RWPE2 (cell line): ENCODE results near the gene PRR27.

Experiments used
- ATAC-seq: fragments of 200-7000 bp; cut with Tn5 transposase; 3 replicates; pipeline ENCODE4 v1.9.1; 2021; ENCODE audit warnings: low read depth
- DNase-seq: peaks from one replicate; pipeline ENCODE4 v3.0.0-alpha.2; 2020; ENCODE audit warnings: low spot score
- H3K27ac ChIP-seq: fragments of 450-650 bp; 2 replicates; pipeline ENCODE4 v1.5.1; 2017; ENCODE audit warnings: mild to moderate bottlenecking; ENCODE audit not compliant: poor library complexity, severe bottlenecking
- H3K27me3 ChIP-seq: fragments of 250-450 bp; sonication (Bioruptor Pico); 2 replicates; pipeline ENCODE4 v1.5.1; 2021; ENCODE audit warnings: mild to moderate bottlenecking, moderate library complexity; ENCODE audit not compliant: insufficient read depth, poor library complexity, severe bottlenecking
- H3K36me3 ChIP-seq: fragments of 250-450 bp; sonication (Bioruptor Pico); 2 replicates; pipeline ENCODE4 v1.5.1; 2020; ENCODE audit warnings: low read depth, mild to moderate bottlenecking, moderate library complexity
- H3K4me1 ChIP-seq: fragments of 250-450 bp; sonication (Bioruptor Pico); 2 replicates; pipeline ENCODE4 v1.5.1; 2021; ENCODE audit warnings: mild to moderate bottlenecking, moderate library complexity; ENCODE audit not compliant: insufficient read depth, poor library complexity, severe bottlenecking
- H3K4me3 ChIP-seq: fragments of 250-450 bp; sonication (Bioruptor Pico); 2 replicates; pipeline ENCODE4 v1.5.1; 2021; ENCODE audit warnings: mild to moderate bottlenecking, moderate library complexity; ENCODE audit not compliant: severe bottlenecking
- H3K9me3 ChIP-seq: fragments of 250-450 bp; sonication (Bioruptor Pico); 2 replicates; pipeline ENCODE4 v1.5.1; 2021; ENCODE audit warnings: mild to moderate bottlenecking, moderate library complexity; ENCODE audit not compliant: severe bottlenecking
- TF ChIP-seq, protein P1 (sequence below): fragments of 450-650 bp; IDR thresholded peaks from one replicate; pipeline ENCODE4 v1.5.1; 2017; ENCODE audit warnings: mild to moderate bottlenecking, moderate library complexity; ENCODE audit not compliant: poor library complexity, severe bottlenecking

The PRR27 gene

DNA sequence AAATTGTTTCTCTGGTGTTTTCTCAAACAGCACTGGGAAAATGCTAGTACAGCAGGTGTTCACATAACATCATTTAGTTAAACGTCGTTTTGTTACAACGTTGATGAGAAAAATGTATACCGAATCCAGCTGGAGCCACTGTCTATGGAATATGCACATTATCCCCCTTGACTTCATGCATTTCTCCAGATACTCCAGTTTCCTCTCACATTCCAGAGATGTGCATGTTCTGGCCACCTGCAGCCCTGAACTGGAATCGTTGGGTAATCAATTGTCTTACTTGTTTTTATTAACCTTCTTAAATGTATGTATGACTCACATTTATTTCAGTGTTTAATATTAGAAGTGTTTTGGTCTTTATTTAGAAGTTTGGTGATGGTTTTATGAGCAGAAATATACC, 23.1 kb downstream of the PRR27 start:
- DNase-seq (no peak), ATAC-seq (no peak)
- Histone ChIP-seq H3K4me3 (no peak overlapping the region), H3K9me3 (no peaks in the 10 kb centered on the region), H3K27ac (no peak overlapping the region), H3K4me1 (no peaks in the 10 kb centered on the region), H3K27me3 (no peaks in the 10 kb centered on the region), H3K36me3 (no peaks in the 10 kb centered on the region)
- TF ChIP-seq, protein P1, sequence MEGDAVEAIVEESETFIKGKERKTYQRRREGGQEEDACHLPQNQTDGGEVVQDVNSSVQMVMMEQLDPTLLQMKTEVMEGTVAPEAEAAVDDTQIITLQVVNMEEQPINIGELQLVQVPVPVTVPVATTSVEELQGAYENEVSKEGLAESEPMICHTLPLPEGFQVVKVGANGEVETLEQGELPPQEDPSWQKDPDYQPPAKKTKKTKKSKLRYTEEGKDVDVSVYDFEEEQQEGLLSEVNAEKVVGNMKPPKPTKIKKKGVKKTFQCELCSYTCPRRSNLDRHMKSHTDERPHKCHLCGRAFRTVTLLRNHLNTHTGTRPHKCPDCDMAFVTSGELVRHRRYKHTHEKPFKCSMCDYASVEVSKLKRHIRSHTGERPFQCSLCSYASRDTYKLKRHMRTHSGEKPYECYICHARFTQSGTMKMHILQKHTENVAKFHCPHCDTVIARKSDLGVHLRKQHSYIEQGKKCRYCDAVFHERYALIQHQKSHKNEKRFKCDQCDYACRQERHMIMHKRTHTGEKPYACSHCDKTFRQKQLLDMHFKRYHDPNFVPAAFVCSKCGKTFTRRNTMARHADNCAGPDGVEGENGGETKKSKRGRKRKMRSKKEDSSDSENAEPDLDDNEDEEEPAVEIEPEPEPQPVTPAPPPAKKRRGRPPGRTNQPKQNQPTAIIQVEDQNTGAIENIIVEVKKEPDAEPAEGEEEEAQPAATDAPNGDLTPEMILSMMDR, result no peak

DNA sequence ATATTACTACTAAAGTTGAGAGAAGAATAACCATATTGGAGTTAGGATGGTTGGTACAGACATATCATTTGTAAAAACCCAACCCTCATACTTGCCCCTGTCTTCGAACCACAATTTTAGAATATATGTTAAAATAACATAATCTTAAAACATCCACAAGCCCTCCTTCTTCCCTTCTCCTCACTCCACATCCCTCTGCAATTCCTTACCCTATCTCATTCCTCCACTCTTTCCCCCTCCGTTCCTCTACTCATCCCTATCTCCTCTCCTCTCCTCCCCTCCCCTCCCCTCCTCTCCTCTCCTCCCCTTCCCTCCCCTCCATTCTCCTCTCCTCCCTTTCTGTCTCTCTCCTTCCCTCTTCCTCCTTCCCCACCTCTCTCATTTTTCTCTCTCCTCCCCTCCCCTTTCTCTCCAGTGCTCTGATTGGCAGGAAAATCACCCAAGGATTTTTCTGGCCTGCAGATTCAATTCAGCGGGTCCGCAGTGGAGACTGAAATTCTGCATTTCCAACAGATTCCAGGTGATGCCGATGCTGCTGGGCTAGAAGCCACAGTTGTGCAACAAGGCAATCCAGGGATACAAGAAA, 24.1 kb downstream of the PRR27 start:
- TF ChIP-seq, protein P1, result no peak
- DNase-seq (no peak), ATAC-seq (no peak)
- no peaks in the 10 kb centered on the region for H3K9me3 ChIP-seq
- H3K27me3 ChIP-seq, result no peaks in the 10 kb centered on the region
- H3K36me3 ChIP-seq, result no peaks in the 10 kb centered on the region
- H3K4me1 ChIP-seq, result no peaks in the 10 kb centered on the region
- H3K4me3 ChIP-seq, result no peak overlapping the region
- no peak overlapping the region for H3K27ac ChIP-seq

DNA sequence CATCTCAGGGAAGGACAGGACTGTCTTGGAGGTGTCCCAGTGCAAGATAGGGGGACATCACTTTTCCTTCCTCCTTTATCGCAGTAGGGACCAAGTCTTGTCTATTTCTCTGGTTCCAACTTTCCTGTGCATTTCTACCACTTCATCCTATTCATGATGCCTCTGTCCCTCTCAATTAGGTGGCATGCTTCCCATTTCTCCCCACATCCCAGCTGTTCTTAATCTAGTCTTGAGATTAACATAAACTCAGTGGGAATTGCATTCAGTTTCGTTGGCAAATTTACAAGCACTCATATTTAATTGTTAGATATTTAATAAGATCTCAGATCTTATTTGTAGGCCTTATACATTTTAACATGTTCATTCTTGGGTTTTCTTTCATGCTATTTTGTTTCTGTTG, 25.8 kb downstream of the PRR27 start:
- H3K27me3 ChIP-seq, result no peaks in the 10 kb centered on the region
- no peaks in the 10 kb centered on the region for H3K9me3 ChIP-seq
- no peak overlapping the region for H3K27ac ChIP-seq
- no peaks in the 10 kb centered on the region for H3K36me3 ChIP-seq
- TF ChIP-seq, protein P1, result no peak
- no peak overlapping the region for H3K4me3 ChIP-seq
- DNase-seq, result no peak
- no peak for ATAC-seq
- H3K4me1 ChIP-seq, result no peaks in the 10 kb centered on the region

DNA sequence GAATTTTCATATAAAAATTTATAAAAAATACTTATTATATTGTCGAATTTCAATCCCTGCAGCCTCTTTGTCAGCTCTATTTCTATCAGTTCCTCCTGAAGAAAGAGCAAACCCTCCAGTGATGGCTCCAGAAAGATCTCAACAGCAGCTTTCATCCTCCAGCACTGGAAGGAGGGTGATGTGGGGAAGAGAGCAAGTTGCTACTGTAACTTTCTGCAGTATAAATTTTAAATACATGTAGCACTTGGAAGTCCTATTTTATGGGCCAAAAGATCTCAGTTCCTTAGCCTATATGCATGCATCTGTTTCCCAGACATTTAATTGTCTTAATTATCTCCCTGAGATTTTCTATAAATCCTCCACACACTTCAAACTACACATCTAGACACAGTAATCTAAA, 27.8 kb downstream of the PRR27 start:
- Histone ChIP-seq H3K36me3 (no peaks in the 10 kb centered on the region), H3K4me3 (no peak overlapping the region), H3K9me3 (no peaks in the 10 kb centered on the region), H3K4me1 (no peaks in the 10 kb centered on the region), H3K27ac (no peak overlapping the region), H3K27me3 (no peaks in the 10 kb centered on the region)
- ATAC-seq (no peak), DNase-seq (no peak)
- TF ChIP-seq, protein P1, result no peak

DNA sequence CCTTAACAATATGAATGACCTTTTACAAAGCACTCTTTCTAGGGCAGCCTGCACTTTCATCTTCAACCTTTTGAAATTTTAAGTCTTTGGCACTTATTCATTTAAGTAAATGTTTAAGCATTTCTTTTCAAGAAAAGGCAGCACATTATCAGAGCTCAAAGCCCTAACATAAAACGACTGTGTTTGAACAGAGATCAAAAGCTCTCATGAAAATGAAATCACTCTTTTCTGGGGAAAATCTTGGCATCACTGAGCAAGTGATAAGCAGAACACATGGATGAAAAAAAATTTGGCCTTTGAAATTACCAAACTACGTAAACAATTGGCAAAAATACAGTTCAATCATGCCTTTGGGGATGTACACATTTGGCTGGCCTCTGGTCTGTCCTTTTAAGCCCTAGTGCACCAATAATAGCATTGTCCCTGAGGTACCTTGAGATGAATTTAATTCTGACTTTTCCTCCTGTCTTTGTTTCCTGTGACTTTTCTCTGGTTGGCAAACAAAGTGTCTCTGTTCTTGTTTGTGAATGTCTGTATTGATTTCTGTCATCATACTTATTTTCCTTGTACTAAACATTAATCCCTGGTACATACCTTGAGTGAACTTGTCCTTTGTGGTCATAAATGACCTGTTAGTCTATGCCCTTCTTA, 28.6 kb downstream of the PRR27 start:
- DNase-seq (no peak), ATAC-seq (no peak)
- Histone ChIP-seq H3K9me3 (no peaks in the 10 kb centered on the region), H3K4me1 (no peaks in the 10 kb centered on the region), H3K27ac (no peak overlapping the region), H3K4me3 (no peak overlapping the region), H3K36me3 (no peaks in the 10 kb centered on the region), H3K27me3 (no peaks in the 10 kb centered on the region)
- TF ChIP-seq, protein P1, result no peak
